Astrocyte of the cerebellum (primary cell): ENCODE results near the gene MLPH.
"Not testable (repeated sequence)": the region's sequence is repeated elsewhere in the genome, so short reads cannot be mapped to it uniquely, and the experiment has no call there.

Experiments
- DNase-seq: peaks from one replicate; pipeline ENCODE4 v3.0.0-alpha.2; 2011; ENCODE audit warnings: low read depth
- H3K4me3 ChIP-seq: 2 replicates; pipeline ENCODE4 v1.5.1; 2011; ENCODE audit warnings: mild to moderate bottlenecking, low read depth, low read length, moderate library complexity
- CTCF ChIP-seq: IDR thresholded peaks from 2 replicates; pipeline ENCODE4 v1.5.1; 2012; ENCODE audit warnings: low read length, low read depth, moderate library complexity, mild to moderate bottlenecking; ENCODE audit errors: missing control alignments
- in situ Hi-C: cut with HindIII; loops from 2 replicates; pipeline ENCODE4 v1.10.0; 2017; ENCODE audit warnings: low sequenced_read_pairs

The MLPH gene

DNA sequence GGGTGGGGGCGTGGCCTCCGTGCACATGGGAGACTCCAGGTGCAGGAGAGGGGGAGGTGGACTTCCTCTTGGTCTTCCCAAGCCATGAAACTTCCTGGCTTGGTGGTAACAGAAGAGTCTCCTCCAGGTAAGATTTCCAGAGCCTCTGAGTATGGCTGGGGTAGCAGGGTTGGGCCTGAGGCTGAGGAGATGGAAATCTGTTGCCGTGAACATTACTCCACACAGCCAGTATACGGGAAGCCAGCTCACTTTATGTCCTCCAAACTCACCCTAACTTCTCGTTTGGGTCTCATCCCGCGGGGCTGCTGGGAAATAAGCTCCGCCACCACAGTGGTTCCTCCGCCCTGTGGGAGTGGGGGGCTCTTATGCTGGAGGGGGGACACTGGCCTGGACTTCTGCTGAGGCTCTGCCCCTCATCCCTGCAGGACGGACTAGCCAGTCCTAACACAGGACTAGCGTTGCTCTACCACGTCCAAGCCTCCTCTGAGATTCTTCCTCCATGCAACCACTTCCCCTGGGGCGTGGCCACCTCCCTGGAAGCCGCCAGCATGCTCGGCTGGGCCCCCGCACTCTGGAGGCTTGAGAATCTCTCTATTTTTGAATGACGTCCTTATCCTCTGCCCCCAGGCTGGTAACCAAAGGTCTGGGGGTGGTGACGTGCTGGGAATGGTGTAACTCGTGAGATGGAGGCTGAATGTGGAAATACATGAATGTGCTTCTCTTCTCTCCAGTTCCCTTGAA is 104.3 kb downstream of the MLPH start:
- H3K4me3 ChIP-seq, result no peak overlapping the region
- DNase-seq, result no peak
- in situ Hi-C loops, result no loop called here
- no peak for TF ChIP-seq CTCF

DNA sequence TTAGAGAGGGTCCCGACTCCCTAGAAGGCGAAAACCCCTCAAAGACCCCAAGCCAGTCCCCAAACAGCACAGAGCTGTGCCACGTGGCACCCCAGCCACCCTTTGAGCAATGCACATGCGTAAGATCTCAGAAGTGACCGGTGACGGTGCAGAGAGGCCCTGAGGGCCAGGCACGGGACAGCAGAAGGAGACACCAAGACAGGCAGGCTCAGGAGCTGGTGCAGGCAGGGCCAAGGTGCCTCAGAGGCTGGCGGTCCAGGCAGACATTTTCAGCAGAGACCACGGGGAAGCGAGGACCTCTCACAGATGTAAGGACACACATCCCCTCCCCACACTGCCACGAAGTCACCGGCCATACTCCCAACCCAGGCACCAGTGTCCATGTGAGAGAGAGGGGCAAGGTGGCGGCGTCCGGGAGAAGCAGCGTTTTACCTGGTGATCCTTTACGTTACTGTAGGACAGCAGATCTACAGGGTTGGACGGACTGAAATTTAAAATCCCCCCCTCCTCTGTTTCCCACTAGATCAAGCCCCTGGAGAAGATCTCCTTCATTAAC is 105.5 kb downstream of the MLPH start:
- TF ChIP-seq CTCF, result no peak
- no peak overlapping the region for H3K4me3 ChIP-seq
- DNase-seq, result no peak
- in situ Hi-C loops, result no loop called here

DNA sequence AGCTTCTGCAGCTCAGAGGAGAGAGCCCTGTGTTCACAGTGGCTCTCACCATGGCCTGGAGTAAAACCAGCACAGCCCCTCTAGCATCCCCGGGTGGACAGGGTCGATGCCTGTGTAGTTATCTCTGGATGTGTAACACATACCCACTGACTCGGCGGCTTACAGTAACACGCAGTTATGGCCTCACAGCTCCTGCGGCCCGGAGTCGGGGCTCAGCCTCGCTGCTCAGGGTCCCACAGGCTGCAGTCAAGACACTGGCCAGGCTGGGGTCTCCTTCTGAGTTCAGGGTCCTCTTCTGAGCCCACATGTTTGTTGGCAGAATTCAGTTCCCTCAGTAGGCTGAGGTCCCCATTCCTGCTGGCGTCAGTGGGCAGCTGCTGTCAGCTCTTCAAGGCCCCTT is 106.0 kb downstream of the MLPH start:
- DNase-seq, result no peak
- no peak for TF ChIP-seq CTCF
- in situ Hi-C loops, result no loop called here
- no peak overlapping the region for H3K4me3 ChIP-seq

GRCh38 chr2:237593596-237594320 is 106.7 kb downstream of the MLPH start:
- no peak for TF ChIP-seq CTCF
- in situ Hi-C loops, result no loop called here
- no peak for DNase-seq
- H3K4me3 ChIP-seq, result no peak overlapping the region

DNA sequence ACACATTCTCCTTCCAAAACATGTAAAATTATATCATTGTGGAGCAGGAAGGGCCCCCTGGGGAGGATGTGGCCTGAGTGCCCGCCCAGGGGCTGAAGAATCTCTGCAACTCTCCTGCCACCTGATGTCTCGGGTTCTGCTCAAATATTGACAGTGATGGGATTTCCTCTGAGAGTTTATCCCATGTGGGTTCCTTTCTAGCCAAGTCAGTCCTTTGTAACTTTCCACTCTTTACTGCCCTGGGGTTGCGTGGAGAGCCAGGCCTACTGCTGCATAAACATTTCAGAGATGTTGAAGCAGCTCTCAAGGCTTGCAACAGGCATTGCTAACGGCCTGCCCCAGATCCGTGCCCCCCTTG is 107.4 kb downstream of the MLPH start:
- DNase-seq, result no peak
- in situ Hi-C loops, result no loop called here
- no peak overlapping the region for H3K4me3 ChIP-seq
- no peak for TF ChIP-seq CTCF

DNA sequence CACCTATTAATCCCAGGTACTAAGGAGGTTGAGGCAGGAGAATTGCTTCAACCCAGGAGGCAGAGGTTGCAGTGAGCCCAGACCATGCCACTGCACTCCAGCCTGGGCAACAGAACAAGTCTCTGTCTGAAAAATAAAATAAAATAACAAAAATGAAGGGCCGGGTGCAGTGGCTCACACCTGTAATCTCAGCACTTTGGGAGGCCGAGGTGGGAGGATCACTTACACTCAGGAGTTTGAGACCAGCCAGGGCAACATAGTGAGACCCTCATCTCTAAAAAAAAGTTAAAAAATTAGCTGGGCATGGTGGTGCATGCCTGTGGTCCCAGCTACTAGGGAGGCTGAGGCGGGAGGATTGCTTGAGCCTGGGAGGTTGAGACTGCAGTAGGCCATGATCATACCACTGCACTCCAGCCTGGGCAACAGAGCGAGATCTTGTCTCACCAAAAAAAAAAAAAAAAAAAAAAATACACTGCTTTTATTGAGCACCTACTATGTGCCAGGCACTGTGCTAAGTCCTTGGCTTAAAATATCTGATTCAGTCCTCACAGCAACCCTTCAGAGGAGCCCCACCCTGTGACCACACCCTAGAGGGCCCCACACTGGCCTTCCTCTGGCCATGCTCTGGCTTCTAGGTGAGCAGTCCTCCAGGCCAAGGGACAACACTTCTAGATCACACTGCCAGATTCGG is 108.9 kb downstream of the MLPH start:
- in situ Hi-C loops, H3K4me3 ChIP-seq, DNase-seq: not testable (repeated sequence)
